ENCODE results near the gene SCCPDH. TPM values are rescaled to one million over a fixed set of nuclear protein-coding genes. Genes with fewer than 3 reads are reported as not detected.

The SCCPDH gene
- total and polyA plus RNA-seq, 2 of the 13 experiments (the other 11 are each of a cell fraction or from before 2014, with no cell fraction given) = 36.7 to 62.3 TPM

DNA sequence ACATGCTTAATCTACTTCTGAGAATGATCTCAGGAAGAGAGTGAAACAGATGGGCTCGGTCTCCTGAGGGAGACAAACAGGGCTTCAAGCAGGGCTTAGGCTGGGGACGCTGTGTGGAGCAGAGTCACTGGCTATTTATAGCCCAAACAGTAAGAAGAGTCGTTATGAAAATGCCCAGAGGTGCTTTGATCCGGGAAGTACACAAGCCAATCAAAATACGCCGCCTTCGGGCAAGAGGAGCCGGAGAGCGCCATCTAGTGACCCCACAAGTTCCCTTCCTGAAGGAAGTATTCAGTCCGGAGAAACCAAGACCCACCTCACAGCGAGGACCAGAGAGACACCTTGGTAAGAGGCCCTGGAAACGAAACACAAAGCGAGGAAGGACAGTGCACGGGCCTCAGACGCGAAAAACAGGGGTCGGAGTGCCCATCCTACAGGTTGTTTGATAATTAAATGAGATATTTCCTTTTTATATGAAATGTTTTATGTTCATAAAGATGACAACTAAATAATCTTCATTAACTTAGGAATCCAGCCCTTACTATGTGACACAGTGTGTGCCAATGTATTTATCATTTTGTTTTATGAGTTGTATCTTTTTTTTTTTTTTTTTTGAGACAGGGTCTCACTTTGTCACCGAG is 25.0 kb upstream of the SCCPDH start (continued):
- no peak for TF ChIP-seq ATF7 (IDR thresholded peaks at IDR 0.05)
- no peak for TF ChIP-seq ATF7 (CRISPR knock-in tag; IDR thresholded peaks at IDR 0.05)
- peak; percentile 22 for TF ChIP-seq ARID5B (CRISPR knock-in tag; IDR thresholded peaks at IDR 0.05)
- TF ChIP-seq KAT8 (CRISPR knock-in tag; IDR thresholded peaks at IDR 0.05) = peak; percentile 68
- no peak for TF ChIP-seq CEBPB (IDR thresholded peaks at IDR 0.05; ENCODE audit: borderline replicate concordance, low read depth, low read length)
- no peak; the same call in 1 of the 2 replicates for TF ChIP-seq ZBTB43 (CRISPR knock-in tag; conservative IDR thresholded peaks at IDR 0.05)
- TF ChIP-seq MYNN (CRISPR knock-in tag; IDR thresholded peaks at IDR 0.05; ENCODE audit: low read depth) = no peak
- TF ChIP-seq, protein P1, sequence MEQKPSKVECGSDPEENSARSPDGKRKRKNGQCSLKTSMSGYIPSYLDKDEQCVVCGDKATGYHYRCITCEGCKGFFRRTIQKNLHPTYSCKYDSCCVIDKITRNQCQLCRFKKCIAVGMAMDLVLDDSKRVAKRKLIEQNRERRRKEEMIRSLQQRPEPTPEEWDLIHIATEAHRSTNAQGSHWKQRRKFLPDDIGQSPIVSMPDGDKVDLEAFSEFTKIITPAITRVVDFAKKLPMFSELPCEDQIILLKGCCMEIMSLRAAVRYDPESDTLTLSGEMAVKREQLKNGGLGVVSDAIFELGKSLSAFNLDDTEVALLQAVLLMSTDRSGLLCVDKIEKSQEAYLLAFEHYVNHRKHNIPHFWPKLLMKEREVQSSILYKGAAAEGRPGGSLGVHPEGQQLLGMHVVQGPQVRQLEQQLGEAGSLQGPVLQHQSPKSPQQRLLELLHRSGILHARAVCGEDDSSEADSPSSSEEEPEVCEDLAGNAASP (CRISPR knock-in tag; IDR thresholded peaks at IDR 0.05; ENCODE audit: borderline replicate concordance) = no peak
- no peak for TF ChIP-seq CC2D1A (CRISPR knock-in tag; IDR thresholded peaks at IDR 0.05)
- no peak for TF ChIP-seq ZMYM3 (CRISPR knock-in tag; IDR thresholded peaks at IDR 0.05)
- no peak for TF ChIP-seq ZNF274 (CRISPR knock-in tag; IDR thresholded peaks at IDR 0.05)
- no peak for TF ChIP-seq DR1 (CRISPR knock-in tag; IDR thresholded peaks at IDR 0.05)
- TF ChIP-seq ZNF646 (CRISPR knock-in tag; IDR thresholded peaks at IDR 0.05) = no peak
- TF ChIP-seq, protein P2, sequence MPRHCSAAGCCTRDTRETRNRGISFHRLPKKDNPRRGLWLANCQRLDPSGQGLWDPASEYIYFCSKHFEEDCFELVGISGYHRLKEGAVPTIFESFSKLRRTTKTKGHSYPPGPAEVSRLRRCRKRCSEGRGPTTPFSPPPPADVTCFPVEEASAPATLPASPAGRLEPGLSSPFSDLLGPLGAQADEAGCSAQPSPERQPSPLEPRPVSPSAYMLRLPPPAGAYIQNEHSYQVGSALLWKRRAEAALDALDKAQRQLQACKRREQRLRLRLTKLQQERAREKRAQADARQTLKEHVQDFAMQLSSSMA (CRISPR knock-in tag; IDR thresholded peaks at IDR 0.05) = no peak
- 0 out of 2 replicates have a peak, but pooled peaks have one; percentile 34 for TF ChIP-seq ZKSCAN8 (CRISPR knock-in tag; IDR thresholded peaks at IDR 0.05; ENCODE audit: borderline replicate concordance)

Data from HepG2 (cell line).